ENCODE measurements around the gene GJA5.

GJA5 gene

DNA sequence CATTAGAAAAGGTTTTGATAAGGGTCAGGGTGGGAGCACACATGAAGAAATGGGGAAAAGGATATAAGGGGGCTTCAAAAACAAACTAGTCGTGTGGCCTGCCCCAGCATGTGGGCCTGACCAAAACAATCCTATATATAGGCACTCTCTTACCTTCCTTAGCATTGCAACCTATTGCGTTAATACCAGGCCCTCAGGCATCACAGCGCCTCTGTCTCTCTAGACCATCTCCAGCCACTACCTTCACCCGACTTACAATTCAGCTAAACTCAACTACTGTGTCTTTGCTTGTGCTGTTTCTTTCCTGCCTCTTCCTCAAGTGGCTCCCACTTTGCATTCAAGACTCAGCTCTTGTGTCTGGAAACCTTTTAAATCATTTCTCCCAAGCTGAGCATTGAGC lies 47.0 kb upstream of the GJA5 start:
- H3K36me3 ChIP-seq (ENCODE audit: insufficient read depth, low read length) = no peaks in the 10 kb centered on the region
- no peak overlapping the region for H3K4me3 ChIP-seq (ENCODE audit: low read length, poor library complexity, severe bottlenecking)
- H3K27me3 ChIP-seq (ENCODE audit: insufficient read depth, low read length, poor library complexity, severe bottlenecking) = no peaks in the 10 kb centered on the region
- no peaks in the 10 kb centered on the region for H3K79me2 ChIP-seq (ENCODE audit: insufficient read depth, low read length)
- H3K9me2 ChIP-seq (replicated peaks; ENCODE audit: low read depth, low read length) = no peaks in the 10 kb centered on the region
- H3K4me2 ChIP-seq (ENCODE audit: low read depth, low read length, poor library complexity, severe bottlenecking) = no peak overlapping the region
- H3K9ac ChIP-seq (ENCODE audit: low read depth, low read length, poor library complexity, severe bottlenecking) = no peak overlapping the region
- H2AFZ ChIP-seq (ENCODE audit: low read length) = no peak overlapping the region
- peaks cover 12% of the 10 kb centered on the region for H3K4me1 ChIP-seq (ENCODE audit: insufficient read depth, low read length, poor library complexity, severe bottlenecking)
- H4K20me1 ChIP-seq (ENCODE audit: insufficient read depth, low read length, poor library complexity, severe bottlenecking) = no peaks in the 10 kb centered on the region
- H3F3A ChIP-seq (ENCODE audit: low read depth) = no peaks in the 10 kb centered on the region
- no peaks in the 10 kb centered on the region for H3K9me3 ChIP-seq (ENCODE audit: insufficient read depth, low read depth, low read length)
- TF ChIP-seq, protein P1, sequence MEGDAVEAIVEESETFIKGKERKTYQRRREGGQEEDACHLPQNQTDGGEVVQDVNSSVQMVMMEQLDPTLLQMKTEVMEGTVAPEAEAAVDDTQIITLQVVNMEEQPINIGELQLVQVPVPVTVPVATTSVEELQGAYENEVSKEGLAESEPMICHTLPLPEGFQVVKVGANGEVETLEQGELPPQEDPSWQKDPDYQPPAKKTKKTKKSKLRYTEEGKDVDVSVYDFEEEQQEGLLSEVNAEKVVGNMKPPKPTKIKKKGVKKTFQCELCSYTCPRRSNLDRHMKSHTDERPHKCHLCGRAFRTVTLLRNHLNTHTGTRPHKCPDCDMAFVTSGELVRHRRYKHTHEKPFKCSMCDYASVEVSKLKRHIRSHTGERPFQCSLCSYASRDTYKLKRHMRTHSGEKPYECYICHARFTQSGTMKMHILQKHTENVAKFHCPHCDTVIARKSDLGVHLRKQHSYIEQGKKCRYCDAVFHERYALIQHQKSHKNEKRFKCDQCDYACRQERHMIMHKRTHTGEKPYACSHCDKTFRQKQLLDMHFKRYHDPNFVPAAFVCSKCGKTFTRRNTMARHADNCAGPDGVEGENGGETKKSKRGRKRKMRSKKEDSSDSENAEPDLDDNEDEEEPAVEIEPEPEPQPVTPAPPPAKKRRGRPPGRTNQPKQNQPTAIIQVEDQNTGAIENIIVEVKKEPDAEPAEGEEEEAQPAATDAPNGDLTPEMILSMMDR (conservative IDR thresholded peaks at IDR 0.05; ENCODE audit: low read length) = no peak
- TF ChIP-seq EZH2phosphoT487 (IDR thresholded peaks at IDR 0.05; ENCODE audit: borderline replicate concordance) = no peak

DNA sequence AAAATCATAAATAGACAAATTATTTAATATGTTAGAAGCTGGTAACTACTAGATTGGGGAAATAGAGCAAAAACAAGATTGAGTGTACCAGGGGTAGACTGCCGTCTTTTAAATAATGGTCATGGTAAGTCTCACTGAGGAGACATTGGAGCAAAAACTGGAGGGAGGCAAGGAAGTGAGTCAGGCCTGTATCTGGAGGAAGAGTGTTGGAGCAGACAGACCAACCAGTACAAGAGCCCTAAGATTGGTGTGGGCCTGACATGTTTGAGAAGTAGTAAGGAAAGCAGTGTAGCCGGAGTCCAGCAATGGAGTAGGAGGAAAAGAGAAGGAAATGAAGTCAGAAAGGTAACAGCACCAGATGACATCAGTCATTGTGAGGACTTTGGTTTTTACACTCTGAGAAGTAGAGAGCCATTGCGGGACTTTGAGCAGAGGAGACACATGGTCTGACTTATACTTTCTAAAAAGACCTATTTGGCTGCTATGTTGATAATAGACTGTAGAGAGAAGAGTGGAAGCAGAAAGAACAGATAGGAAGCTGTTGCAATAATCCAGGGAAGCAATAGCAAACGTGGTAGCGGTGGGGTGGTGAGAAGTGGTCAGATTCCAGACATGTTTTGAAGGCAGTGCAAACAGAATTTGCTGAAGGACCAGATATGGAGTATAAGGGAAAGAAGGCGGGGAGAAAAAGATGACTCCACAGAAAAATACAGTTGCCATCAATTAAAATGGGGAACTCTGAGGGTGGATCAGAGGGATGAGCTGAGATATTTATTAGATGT lies 44.7 kb upstream of the GJA5 start:
- Histone ChIP-seq H3K9me2 (replicated peaks; ENCODE audit: low read depth, low read length) (no peaks in the 10 kb centered on the region), H3K4me3 (ENCODE audit: low read length, poor library complexity, severe bottlenecking) (no peak overlapping the region), H3K79me2 (ENCODE audit: insufficient read depth, low read length) (no peaks in the 10 kb centered on the region), H3K4me2 (ENCODE audit: low read depth, low read length, poor library complexity, severe bottlenecking) (no peak overlapping the region), H3K9ac (ENCODE audit: low read depth, low read length, poor library complexity, severe bottlenecking) (no peak overlapping the region), H3K9me3 (ENCODE audit: insufficient read depth, low read depth, low read length) (no peaks in the 10 kb centered on the region), H3K36me3 (ENCODE audit: insufficient read depth, low read length) (no peaks in the 10 kb centered on the region), H3F3A (ENCODE audit: low read depth) (no peaks in the 10 kb centered on the region), H2AFZ (ENCODE audit: low read length) (no peak overlapping the region), H3K4me1 (ENCODE audit: insufficient read depth, low read length, poor library complexity, severe bottlenecking) (no peaks in the 10 kb centered on the region), H3K27me3 (ENCODE audit: insufficient read depth, low read length, poor library complexity, severe bottlenecking) (no peaks in the 10 kb centered on the region), H4K20me1 (ENCODE audit: insufficient read depth, low read length, poor library complexity, severe bottlenecking) (no peaks in the 10 kb centered on the region)
- TF ChIP-seq EZH2phosphoT487 (IDR thresholded peaks at IDR 0.05; ENCODE audit: borderline replicate concordance) = no peak
- TF ChIP-seq, protein P1 (conservative IDR thresholded peaks at IDR 0.05; ENCODE audit: low read length) = no peak

DNA sequence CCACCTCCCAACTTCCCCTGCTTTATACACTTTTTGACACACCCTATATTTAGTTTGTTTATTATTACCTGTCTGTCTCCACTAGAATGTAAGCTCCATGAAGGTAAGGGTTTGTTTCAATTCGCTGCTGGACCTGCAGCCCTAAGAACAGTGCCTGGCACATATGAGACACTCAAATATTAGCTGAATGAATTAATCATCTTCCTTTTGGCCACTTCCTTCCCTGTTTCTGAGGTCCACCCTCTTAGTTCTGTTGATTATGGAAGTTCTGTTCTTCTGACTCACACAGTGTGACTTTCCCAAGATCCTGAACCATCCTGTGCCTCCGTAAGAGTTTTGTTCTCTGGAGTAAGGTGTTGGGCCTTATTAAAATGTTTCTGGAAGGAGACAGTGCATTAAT lies 40.4 kb upstream of the GJA5 start:
- no peaks in the 10 kb centered on the region for H3K36me3 ChIP-seq (ENCODE audit: insufficient read depth, low read length)
- no peaks in the 10 kb centered on the region for H3K9me3 ChIP-seq (ENCODE audit: insufficient read depth, low read depth, low read length)
- no peaks in the 10 kb centered on the region for H3K9me2 ChIP-seq (replicated peaks; ENCODE audit: low read depth, low read length)
- H4K20me1 ChIP-seq (ENCODE audit: insufficient read depth, low read length, poor library complexity, severe bottlenecking) = no peaks in the 10 kb centered on the region
- no peaks in the 10 kb centered on the region for H3K79me2 ChIP-seq (ENCODE audit: insufficient read depth, low read length)
- H3K4me1 ChIP-seq (ENCODE audit: insufficient read depth, low read length, poor library complexity, severe bottlenecking) = no peaks in the 10 kb centered on the region
- no peak overlapping the region for H3K9ac ChIP-seq (ENCODE audit: low read depth, low read length, poor library complexity, severe bottlenecking)
- H3K27me3 ChIP-seq (ENCODE audit: insufficient read depth, low read length, poor library complexity, severe bottlenecking) = no peaks in the 10 kb centered on the region
- no peak overlapping the region for H3K4me2 ChIP-seq (ENCODE audit: low read depth, low read length, poor library complexity, severe bottlenecking)
- TF ChIP-seq EZH2phosphoT487 (IDR thresholded peaks at IDR 0.05; ENCODE audit: borderline replicate concordance) = no peak
- TF ChIP-seq, protein P1 (conservative IDR thresholded peaks at IDR 0.05; ENCODE audit: low read length) = no peak
- H3K4me3 ChIP-seq (ENCODE audit: low read length, poor library complexity, severe bottlenecking) = no peak overlapping the region
- H3F3A ChIP-seq (ENCODE audit: low read depth) = no peaks in the 10 kb centered on the region
- no peak overlapping the region for H2AFZ ChIP-seq (ENCODE audit: low read length)

Data from Loucy (cell line).